Right lung (tissue), 5 donors: ENCODE measurements around the gene MAP3K2. TPM values are rescaled to one million over a fixed set of nuclear protein-coding genes. Genes with fewer than 3 reads are reported as not detected.

Experiments used
- DNase-seq, 2 donors: peaks; one replicate each; pipeline ENCODE4 v3.0.0-alpha.2; 2013
- polyA plus RNA-seq, 5 donors: library from polyadenylated mRNA; unstranded; fragments of 120-200 nt; gene quantifications; one replicate each; pipeline versions ENCODE4 v1.2.1 to v1.2.3, GENCODE V29; 2013; ENCODE audit warnings: inconsistent platforms in 1 of 5, low replicate concordance in 1 of 5; ENCODE audit not compliant: insufficient read length in 5 of 5, insufficient read depth in 1 of 5

Gene MAP3K2
- polyA plus RNA-seq, 5 donors: 17.2 to 29.9 (median 25.3) TPM

- peak; percentile 78 to 80 for DNase-seq
Measured at GRCh38 chr2:127293748-127294562, 93.8 kb downstream of the MAP3K2 start, which contains the start of gene ERCC3. ERCC3 (minus strand) TSS chr2:127294144; CDS start chr2:127294081, 63 bp downstream.

DNA sequence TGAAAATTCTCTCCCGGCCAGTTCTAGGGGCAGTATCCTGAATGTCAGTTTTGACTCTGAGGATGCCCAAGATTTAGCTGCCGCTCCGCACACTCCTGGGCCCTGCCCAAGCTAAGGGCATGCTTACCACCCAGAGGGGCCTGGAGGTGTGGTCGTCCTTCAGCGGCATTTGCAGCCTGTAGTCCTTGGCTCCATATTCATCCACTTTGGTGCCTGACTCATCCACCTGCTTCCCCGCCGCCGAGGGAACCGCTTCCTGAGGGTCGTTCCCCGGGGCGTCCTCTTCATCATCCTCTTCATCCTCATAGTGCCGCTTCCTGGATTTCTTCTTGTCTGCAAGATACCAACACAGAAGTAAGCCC, 94.4 kb downstream of the MAP3K2 start:
- no peak for DNase-seq

- DNase-seq: no peak
Measured at GRCh38 chr2:127288274-127288673, 99.5 kb downstream of the MAP3K2 start.

- no peak for DNase-seq
Measured at GRCh38 chr2:127283275-127283674, 104.5 kb downstream of the MAP3K2 start.

GRCh38 chr2:127280693-127281092, 107.1 kb downstream of the MAP3K2 start:
- no peak for DNase-seq

- DNase-seq: no peak
Measured at GRCh38 chr2:127279781-127280180, 108.0 kb downstream of the MAP3K2 start.

- DNase-seq: no peak
Measured at GRCh38 chr2:127278959-127279358, 108.8 kb downstream of the MAP3K2 start.

GRCh38 chr2:127277028-127277427, 110.7 kb downstream of the MAP3K2 start:
- no peak for DNase-seq

DNA sequence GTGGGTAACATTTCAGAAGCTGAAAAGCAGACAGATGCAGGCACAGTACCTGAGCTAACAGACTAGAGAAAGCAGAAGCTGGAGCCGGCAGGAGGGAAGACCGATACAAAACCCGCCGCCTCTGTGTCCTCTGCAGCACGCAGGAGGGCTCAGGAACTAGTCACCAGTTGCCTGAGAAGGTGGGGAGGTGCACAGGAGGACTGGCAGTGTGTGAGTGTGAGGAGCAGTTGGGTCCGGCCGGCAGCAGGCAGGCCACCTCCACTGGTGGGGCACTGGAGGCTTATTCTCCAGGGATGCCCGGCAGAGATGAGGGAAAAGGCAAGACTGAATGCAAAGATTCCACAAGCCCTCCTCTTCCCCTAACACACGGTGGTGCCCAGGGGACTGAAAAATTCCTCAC, 112.0 kb downstream of the MAP3K2 start:
- no peak for DNase-seq

- DNase-seq: no peak
Measured at GRCh38 chr2:127275356-127275755, 112.4 kb downstream of the MAP3K2 start.

DNA sequence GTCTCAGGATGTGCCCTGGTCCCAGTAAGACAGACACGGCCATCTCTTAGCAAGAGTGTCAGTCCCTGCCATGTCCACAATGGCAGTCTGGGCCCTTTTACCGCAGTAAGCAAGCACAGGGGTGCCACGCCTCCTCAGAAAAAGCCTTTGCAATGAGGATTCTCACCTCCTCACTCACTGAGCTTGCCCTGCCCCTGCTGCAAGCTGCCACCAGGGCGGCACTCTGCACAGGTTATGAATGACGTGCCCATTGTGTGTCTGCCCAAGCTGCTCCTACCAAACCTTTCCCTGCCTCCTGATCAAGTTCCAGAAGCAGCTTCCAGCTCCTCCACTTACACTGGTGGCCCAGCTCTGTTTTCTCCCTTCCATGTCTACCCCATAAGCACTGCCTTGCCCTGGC, 117.1 kb downstream of the MAP3K2 start:
- DNase-seq: no peak

DNA sequence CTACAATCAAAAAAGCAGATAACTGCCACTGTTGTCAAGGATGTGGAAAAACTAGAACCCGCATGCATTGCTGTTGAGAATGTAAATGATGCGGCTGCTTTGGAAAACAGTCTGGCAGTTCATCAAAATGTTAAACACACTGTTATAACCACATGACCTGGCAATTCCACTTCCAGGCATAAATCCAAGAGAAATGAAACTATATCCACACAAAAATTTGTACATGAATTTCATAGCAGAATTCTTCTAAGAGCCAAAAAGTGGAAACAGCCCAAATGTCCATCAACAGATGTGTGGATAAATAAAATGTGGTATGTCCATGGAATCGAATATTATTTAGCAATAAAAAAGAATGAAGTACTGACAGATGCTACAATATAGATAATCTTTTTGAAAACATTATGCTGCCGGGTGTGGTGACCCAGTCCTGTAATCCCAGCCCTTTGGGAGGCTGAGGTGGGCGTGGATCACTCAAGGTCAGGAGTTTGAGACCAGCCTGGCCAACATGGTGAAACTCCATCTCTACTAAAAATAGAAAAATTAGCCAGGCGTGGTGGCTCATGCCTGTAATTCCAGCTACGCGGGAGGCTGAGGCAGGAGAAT, 125.9 kb downstream of the MAP3K2 start:
- DNase-seq: peak; percentile 43 to 59

DNA sequence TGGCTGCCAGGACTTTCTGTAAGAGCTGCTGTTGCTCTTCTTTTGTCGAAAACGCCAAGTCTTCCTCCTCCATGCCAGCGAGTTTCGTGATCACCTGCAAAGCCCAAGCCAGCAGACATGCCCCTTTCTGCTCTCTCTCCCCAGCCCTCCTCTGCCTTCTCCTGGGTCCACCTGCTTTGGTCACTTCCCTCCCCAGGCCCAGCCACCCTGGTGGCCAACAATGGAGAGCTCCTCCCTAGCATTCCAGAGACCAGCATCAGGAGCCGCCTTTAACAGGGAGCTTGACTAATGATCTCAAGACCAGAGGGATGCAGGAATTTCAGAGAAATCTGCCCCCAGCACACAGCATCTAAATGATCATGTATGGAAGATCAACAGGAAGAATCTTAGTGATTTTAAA, 128.4 kb downstream of the MAP3K2 start:
- no peak for DNase-seq

DNA sequence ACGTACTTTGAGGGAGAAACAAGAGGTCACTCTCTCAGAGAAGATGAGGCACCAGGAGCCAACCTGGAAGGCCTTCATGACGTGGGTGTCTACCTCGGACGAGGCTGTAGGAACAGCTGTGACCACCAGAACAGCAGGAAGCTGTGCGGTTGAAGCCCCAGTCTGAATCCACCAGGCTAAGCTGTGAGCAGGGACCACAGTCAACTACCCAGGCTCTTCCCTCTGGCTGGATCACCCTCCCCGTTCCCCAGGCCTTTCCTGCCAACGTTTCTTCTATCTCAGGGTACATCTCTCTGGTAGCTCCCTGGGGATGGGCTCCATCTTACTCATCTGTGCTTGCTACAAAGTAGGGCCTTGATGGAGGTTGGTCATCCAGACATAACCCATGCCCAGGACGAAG, 130.9 kb downstream of the MAP3K2 start:
- no peak for DNase-seq

DNA sequence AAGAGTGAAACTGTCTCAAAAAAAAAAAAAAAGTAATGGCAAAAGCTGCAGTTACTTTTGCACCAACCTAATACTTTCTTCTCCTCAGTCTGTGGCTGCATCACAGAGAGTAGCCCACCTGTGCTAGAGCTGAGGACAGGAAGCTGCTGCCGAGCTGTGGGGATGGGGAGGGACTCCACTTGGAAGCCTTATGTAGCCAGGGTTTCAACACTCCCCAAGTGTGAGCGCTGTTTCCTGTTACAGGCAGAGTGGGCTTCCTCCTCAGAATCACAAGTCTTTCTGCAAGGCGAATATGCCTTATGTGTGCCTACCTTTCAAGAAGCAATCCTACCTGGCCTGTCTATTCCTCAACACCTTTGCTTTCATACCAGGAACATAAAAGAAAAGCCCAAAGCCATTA, 131.4 kb downstream of the MAP3K2 start:
- no peak for DNase-seq

DNA sequence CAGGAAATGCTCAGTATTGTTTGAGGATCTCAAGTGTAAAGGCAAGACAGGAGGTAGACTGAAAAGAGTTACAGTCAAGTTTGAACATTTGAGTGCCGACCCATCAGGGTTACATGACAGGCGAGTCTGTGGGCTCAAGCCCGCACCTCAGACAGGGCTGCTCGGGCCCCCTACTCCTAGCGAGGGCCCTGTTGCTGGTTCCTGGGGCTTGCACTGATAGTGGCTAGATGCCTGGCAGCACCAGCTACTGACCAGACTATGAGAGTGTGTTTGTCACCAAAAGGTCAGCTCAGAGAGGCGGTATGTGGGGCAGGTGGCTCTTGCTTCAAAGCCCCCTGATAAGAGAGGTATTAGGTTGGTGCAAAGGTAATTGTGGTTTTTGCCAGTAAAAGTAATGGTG, 132.1 kb downstream of the MAP3K2 start:
- no peak for DNase-seq

DNA sequence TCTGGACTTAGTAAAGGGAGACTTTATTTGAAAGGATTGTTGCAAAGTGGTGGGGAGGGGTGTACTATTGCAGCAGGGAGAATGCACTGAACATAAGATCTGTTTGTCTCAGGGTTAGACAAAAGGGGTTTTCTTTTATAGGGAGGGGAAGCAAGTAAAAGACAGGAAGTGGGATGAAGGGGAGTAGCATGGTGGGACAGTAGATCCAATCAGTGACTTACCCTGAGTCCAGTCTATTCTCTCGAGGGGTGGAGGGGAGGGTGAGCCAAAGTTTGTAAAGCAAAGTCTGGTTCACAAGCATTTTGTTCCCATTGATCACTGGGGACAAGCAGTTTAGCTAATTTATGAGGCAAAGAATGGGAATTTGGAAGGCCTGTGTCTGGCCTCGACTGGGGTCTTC, 132.6 kb downstream of the MAP3K2 start:
- DNase-seq: no peak

- DNase-seq: no peak
Measured at GRCh38 chr2:127254386-127254981, 133.3 kb downstream of the MAP3K2 start.

Other genes starting within 250 kb of the MAP3K2 start
- gene CYP27C1, start 167.7 kb downstream of the MAP3K2 start, polyA plus RNA-seq: 10 to 100 TPM in 2 of 5 donors, 1 to 10 TPM in 3; 8.4 to 13.0 (median 9.0) TPM
- gene ERCC3, start 93.8 kb downstream of the MAP3K2 start, polyA plus RNA-seq: 10 to 100 TPM; 64.5 to 81.5 (median 76.4) TPM
- gene PROC, start 30.5 kb upstream of the MAP3K2 start, polyA plus RNA-seq: 1 to 10 TPM; 2.2 to 6.0 (median 4.9) TPM
- 10 to 100 TPM; 52.0 to 73.5 (median 66.0) TPM for gene IWS1, start 138.5 kb upstream of the MAP3K2 start, polyA plus RNA-seq
- gene MYO7B, start 147.7 kb upstream of the MAP3K2 start, polyA plus RNA-seq: 1 to 10 TPM in 2 of 5 donors, under 1 TPM in 3; 0.51 to 1.2 (median 0.70) TPM